Measurements from ENCODE around the gene SIDT1. TPM values are rescaled to one million over a fixed set of nuclear protein-coding genes. Genes with fewer than 3 reads are reported as not detected.

The SIDT1 gene
- total RNA-seq, 1 donor from 2014 or later: 0.69 TPM

DNA sequence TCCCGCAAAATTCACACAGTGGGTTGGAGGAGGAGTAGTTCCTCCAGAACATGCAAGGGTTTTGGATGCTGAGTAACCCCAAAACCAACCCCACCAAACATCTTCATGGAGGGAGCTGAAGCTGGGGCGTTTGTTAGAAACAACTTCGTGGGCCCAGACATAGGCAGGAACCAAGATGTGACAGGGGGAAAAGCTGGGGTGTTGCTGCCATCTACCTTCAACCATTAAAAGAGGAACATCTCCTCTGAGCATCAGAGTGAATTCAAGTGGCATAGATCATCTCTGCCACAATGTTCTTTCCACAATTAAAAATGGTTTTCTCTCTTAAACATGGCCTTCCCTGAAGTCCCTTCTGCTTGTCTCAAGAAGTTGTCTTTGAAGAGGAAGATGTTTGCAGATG lies 20.5 kb downstream of the SIDT1 start:
- peaks cover 19% of the 10 kb centered on the region for H3K27me3 ChIP-seq (ENCODE audit: low read depth)
- H3K36me3 ChIP-seq: no peaks in the 10 kb centered on the region
- H3K9me3 ChIP-seq (replicated peaks): peaks cover 12% of the 10 kb centered on the region
- H3K4me1 ChIP-seq: no peaks in the 10 kb centered on the region
- H3K4me3 ChIP-seq: no peak overlapping the region
- no peak overlapping the region for H3K27ac ChIP-seq (replicated peaks)
- no peak for DNase-seq
- no peak for TF ChIP-seq CTCF (IDR thresholded peaks at IDR 0.05; ENCODE audit: borderline replicate concordance)
- intact Hi-C loops (cut with micrococcal nuclease): no loop called here

- TF ChIP-seq CTCF (IDR thresholded peaks at IDR 0.05; ENCODE audit: borderline replicate concordance): no peak
- Histone ChIP-seq H3K4me1 (no peaks in the 10 kb centered on the region), H3K27ac (replicated peaks) (no peak overlapping the region), H3K27me3 (ENCODE audit: low read depth) (peaks cover 19% of the 10 kb centered on the region), H3K4me3 (no peak overlapping the region), H3K36me3 (no peaks in the 10 kb centered on the region), H3K9me3 (replicated peaks) (no peaks in the 10 kb centered on the region)
- no peak for DNase-seq
- intact Hi-C loops (cut with micrococcal nuclease): no loop called here
Measured at GRCh38 chr3:113555138-113555537, 22.8 kb downstream of the SIDT1 start.

DNA sequence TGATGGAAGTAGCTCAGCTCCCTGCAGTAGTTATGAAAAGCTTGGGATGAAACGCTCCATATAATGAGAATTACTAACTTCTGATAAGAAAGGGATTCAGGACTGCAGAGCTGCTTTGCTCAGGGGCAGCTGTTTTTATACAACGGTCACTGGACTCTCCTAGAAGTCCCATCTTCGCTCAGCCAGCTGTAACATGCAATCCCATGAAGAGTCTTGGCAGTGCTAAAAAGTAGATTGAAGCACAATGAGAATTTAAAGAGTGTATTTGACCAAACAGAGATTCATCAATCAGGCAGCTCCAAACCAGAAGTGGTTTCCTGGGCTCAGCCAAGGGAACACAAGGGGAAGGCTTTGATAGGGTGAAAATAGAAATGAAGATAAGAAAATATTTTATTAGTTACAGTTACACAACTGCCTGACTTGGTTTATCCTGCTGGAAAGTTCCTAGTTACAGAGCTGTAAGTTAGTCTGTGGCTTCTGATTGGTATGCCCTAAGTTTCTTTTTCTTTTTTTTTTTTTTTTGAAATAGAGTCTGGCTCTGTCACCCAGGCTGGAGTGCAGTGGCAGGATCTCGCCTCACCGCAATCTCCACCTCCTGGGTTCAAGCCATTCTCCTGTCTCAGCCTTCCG lies 24.1 kb downstream of the SIDT1 start:
- no peak overlapping the region for H3K4me3 ChIP-seq
- TF ChIP-seq CTCF (IDR thresholded peaks at IDR 0.05; ENCODE audit: borderline replicate concordance): no peak
- intact Hi-C loops (cut with micrococcal nuclease): no loop called here
- no peaks in the 10 kb centered on the region for H3K36me3 ChIP-seq
- H3K4me1 ChIP-seq: no peaks in the 10 kb centered on the region
- no peak for DNase-seq
- peaks cover 19% of the 10 kb centered on the region for H3K27me3 ChIP-seq (ENCODE audit: low read depth)
- H3K9me3 ChIP-seq (replicated peaks): no peaks in the 10 kb centered on the region
- H3K27ac ChIP-seq (replicated peaks): no peak overlapping the region

DNA sequence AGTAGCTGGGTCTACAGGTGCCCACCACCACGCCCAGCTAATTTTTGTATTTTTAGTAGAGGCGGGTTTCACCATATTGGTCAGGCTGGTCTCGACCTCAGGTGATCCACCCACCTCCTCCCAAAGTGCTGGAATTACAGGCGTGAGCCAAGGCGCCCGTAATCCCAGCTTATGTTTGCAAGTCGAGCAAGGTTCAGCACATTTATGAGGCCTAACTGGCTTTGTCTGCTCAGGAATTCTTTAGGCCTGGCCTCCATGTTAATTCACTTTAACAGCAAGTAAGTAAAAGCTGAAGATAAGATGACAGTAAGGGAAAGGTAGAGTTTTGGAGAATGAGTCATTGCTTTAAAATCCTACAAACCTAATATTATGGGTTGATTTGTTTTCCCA lies 24.6 kb downstream of the SIDT1 start:
- no peaks in the 10 kb centered on the region for H3K9me3 ChIP-seq (replicated peaks)
- intact Hi-C loops (cut with micrococcal nuclease): no loop called here
- no peak for TF ChIP-seq CTCF (IDR thresholded peaks at IDR 0.05; ENCODE audit: borderline replicate concordance)
- peaks cover 19% of the 10 kb centered on the region for H3K27me3 ChIP-seq (ENCODE audit: low read depth)
- H3K36me3 ChIP-seq: no peaks in the 10 kb centered on the region
- DNase-seq: no peak
- H3K4me3 ChIP-seq: no peak overlapping the region
- no peak overlapping the region for H3K27ac ChIP-seq (replicated peaks)
- no peaks in the 10 kb centered on the region for H3K4me1 ChIP-seq

DNA sequence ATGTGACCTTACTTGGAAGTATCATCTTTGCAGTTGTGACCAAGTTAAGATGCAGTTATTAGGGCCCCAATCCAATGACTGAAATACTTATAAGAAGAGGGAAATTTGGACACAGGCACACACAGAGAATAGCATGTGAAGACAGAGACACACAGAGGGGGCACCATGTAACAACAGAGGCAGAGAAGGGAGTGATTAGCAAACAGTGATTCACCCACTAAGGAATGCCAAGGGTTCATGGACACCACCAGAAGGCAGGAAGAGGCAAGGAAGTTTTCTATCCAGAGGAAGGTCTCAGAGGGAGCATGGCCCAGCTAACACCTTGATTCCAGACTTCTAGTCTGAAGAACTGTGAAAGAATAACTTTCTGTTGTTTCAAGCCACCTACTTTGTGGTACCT lies 25.0 kb downstream of the SIDT1 start:
- Histone ChIP-seq H3K9me3 (replicated peaks) (no peaks in the 10 kb centered on the region), H3K4me3 (no peak overlapping the region), H3K4me1 (no peaks in the 10 kb centered on the region), H3K27ac (replicated peaks) (no peak overlapping the region), H3K27me3 (ENCODE audit: low read depth) (peaks cover 15% of the 10 kb centered on the region), H3K36me3 (no peaks in the 10 kb centered on the region)
- no peak for DNase-seq
- TF ChIP-seq CTCF (IDR thresholded peaks at IDR 0.05; ENCODE audit: borderline replicate concordance): no peak
- intact Hi-C loops (cut with micrococcal nuclease): no loop called here
